ENCODE measurements around the gene MPEG1.

- TF ChIP-seq OSR1 (CRISPR knock-in tag; IDR thresholded peaks at IDR 0.05) (no peak), CREB5 (CRISPR knock-in tag; IDR thresholded peaks at IDR 0.05; ENCODE audit: low read depth) (no peak), ZC3H10 (CRISPR knock-in tag; IDR thresholded peaks at IDR 0.05) (no peak), ZNF70 (CRISPR knock-in tag; IDR thresholded peaks at IDR 0.05) (no peak), ZNF8 (CRISPR knock-in tag; IDR thresholded peaks at IDR 0.05) (no peak), TOX (CRISPR knock-in tag; IDR thresholded peaks at IDR 0.05; ENCODE audit: borderline replicate concordance) (no peak), PATZ1 (CRISPR knock-in tag; IDR thresholded peaks at IDR 0.05; ENCODE audit: borderline replicate concordance) (no peak), GLIS3 (CRISPR knock-in tag; IDR thresholded peaks at IDR 0.05) (no peak), ZFP30 (CRISPR knock-in tag; IDR thresholded peaks at IDR 0.05) (no peak)
These were observed 40.2 kb downstream of the MPEG1 start for GRCh38 chr11:59172345-59173079.

Measured in SK-N-SH treated with all-trans-retinoic acid at 6 μM for 48 hours (cell line).